ENCODE measurements around the gene OSBPL6.
A peak's percentile ranks its signal among the peaks of the same experiment; 100 is the strongest.

Gene OSBPL6

GRCh38 chr2:178199334-178199733, 5.0 kb downstream of the OSBPL6 start:
- no peak for DNase-seq

- DNase-seq = no peak
Observed at GRCh38 chr2:178200331-178200730, 6.0 kb downstream of the OSBPL6 start.

GRCh38 chr2:178202927-178203326, 8.6 kb downstream of the OSBPL6 start:
- no peak for DNase-seq

- no peak for DNase-seq
Observed at GRCh38 chr2:178204977-178205376, 10.7 kb downstream of the OSBPL6 start.

- DNase-seq = no peak
Observed at GRCh38 chr2:178205853-178206521, 11.7 kb downstream of the OSBPL6 start.

- no peak for DNase-seq
Observed at GRCh38 chr2:178208336-178208735, 14.0 kb downstream of the OSBPL6 start.

- no peak for DNase-seq
Observed at GRCh38 chr2:178208817-178209216, 14.5 kb downstream of the OSBPL6 start.

GRCh38 chr2:178211460-178211859, 17.1 kb downstream of the OSBPL6 start:
- DNase-seq = no peak

- peak in 1 of 2 donors; percentile 41 for DNase-seq
Observed at GRCh38 chr2:178211943-178212342, 17.6 kb downstream of the OSBPL6 start.

GRCh38 chr2:178213991-178214390, 19.7 kb downstream of the OSBPL6 start:
- no peak for DNase-seq

GRCh38 chr2:178219247-178219646, 24.9 kb downstream of the OSBPL6 start:
- DNase-seq = no peak

GRCh38 chr2:178220814-178221213, 26.5 kb downstream of the OSBPL6 start:
- no peak for DNase-seq

GRCh38 chr2:178221556-178221955, 27.2 kb downstream of the OSBPL6 start:
- no peak for DNase-seq

- no peak for DNase-seq
Observed at GRCh38 chr2:178223806-178224205, 29.5 kb downstream of the OSBPL6 start.

GRCh38 chr2:178225006-178225805, 30.9 kb downstream of the OSBPL6 start:
- no peak for DNase-seq

GRCh38 chr2:178227187-178227586, 32.9 kb downstream of the OSBPL6 start:
- DNase-seq = no peak

- DNase-seq = peak in 1 of 2 donors; percentile 13
Observed at GRCh38 chr2:178229927-178230326, 35.6 kb downstream of the OSBPL6 start.

- no peak for DNase-seq
Observed at GRCh38 chr2:178230396-178230795, 36.1 kb downstream of the OSBPL6 start.

- DNase-seq = no peak
Observed at GRCh38 chr2:178233428-178233827, 39.1 kb downstream of the OSBPL6 start.

GRCh38 chr2:178234648-178235047, 40.3 kb downstream of the OSBPL6 start:
- DNase-seq = no peak

GRCh38 chr2:178237488-178238153, 43.3 kb downstream of the OSBPL6 start:
- DNase-seq = no peak

- DNase-seq = no peak
Observed at GRCh38 chr2:178238154-178238521, 43.8 kb downstream of the OSBPL6 start.

- DNase-seq = no peak
Observed at GRCh38 chr2:178238750-178239149, 44.4 kb downstream of the OSBPL6 start.

Data from hippocampal formation (tissue), 2 donors.